AG09309 (cell line): Measurements from ENCODE around the gene KCNH5.

ENCODE experiments used
- DNase-seq: peaks from one replicate; pipeline ENCODE4 v3.0.0-alpha.2; 2010; ENCODE audit warnings: low read depth
- H3K4me3 ChIP-seq: 2 replicates; pipeline ENCODE4 v1.5.1; 2011; ENCODE audit warnings: mild to moderate bottlenecking, low read depth, low read length, moderate library complexity; ENCODE audit not compliant: control insufficient read depth
- CTCF ChIP-seq: IDR thresholded peaks from 2 replicates; pipeline ENCODE4 v1.5.1; 2011; ENCODE audit warnings: mild to moderate bottlenecking, low read depth, low read length, inconsistent platforms; ENCODE audit not compliant: insufficient read depth, control insufficient read depth; ENCODE audit errors: missing control alignments

KCNH5 gene

GRCh38 chr14:62908506-62908905 is 136.8 kb downstream of the KCNH5 start:
- no peak for TF ChIP-seq CTCF
- DNase-seq = no peak
- H3K4me3 ChIP-seq = no peak overlapping the region

GRCh38 chr14:62905566-62905965 is 139.7 kb downstream of the KCNH5 start:
- DNase-seq = no peak
- TF ChIP-seq CTCF = no peak
- H3K4me3 ChIP-seq = no peak overlapping the region

GRCh38 chr14:62897771-62898170 is 147.5 kb downstream of the KCNH5 start:
- no peak overlapping the region for H3K4me3 ChIP-seq
- no peak for TF ChIP-seq CTCF
- no peak for DNase-seq

- no peak for TF ChIP-seq CTCF
- no peak overlapping the region for H3K4me3 ChIP-seq
- no peak for DNase-seq
These were observed 148.3 kb downstream of the KCNH5 start for GRCh38 chr14:62896932-62897456.

- TF ChIP-seq CTCF = no peak
- DNase-seq = no peak
- H3K4me3 ChIP-seq = no peak overlapping the region
These were observed 150.5 kb downstream of the KCNH5 start for GRCh38 chr14:62894736-62895135.

GRCh38 chr14:62889364-62889763 is 155.9 kb downstream of the KCNH5 start:
- no peak for TF ChIP-seq CTCF

GRCh38 chr14:62886461-62886860 is 158.8 kb downstream of the KCNH5 start:
- TF ChIP-seq CTCF = no peak
- DNase-seq = no peak

More at GRCh38 chr14:62889364-62889763, 155.9 kb downstream of the KCNH5 start:
- no peak for DNase-seq
- no peak overlapping the region for H3K4me3 ChIP-seq

More at GRCh38 chr14:62886461-62886860, 158.8 kb downstream of the KCNH5 start:
- no peak overlapping the region for H3K4me3 ChIP-seq
